Breast epithelium (tissue), 4 donors: ENCODE results near the gene WBP1L. TPM values are rescaled to one million over a fixed set of nuclear protein-coding genes. Genes with fewer than 3 reads are reported as not detected.
"Not testable (repeated sequence)": the region's sequence is repeated elsewhere in the genome, so short reads cannot be mapped to it uniquely, and the experiment has no call there.

Experiments used
- DNase-seq, 2 donors: peaks; one replicate each; pipeline ENCODE4 v3.0.0-alpha.2; 2019; ENCODE audit warnings: low spot score in 2 of 2
- H3K27ac ChIP-seq, 2 donors: fragments of 200-600 bp; sonication (generic) in 1 of 2; one replicate each; pipeline ENCODE4 v1.5.1; 2016 to 2019; ENCODE audit warnings: mild to moderate bottlenecking in 1 of 2
- H3K27me3 ChIP-seq, 2 donors: fragments of 200-600 bp; sonication (generic) in 1 of 2; one replicate each; pipeline versions ENCODE4 v1.5.1 to v1.6.0; 2017 to 2019; ENCODE audit warnings: control low read depth in 1 of 2, mild to moderate bottlenecking in 1 of 2
- H3K36me3 ChIP-seq: fragments of 200-600 bp; one replicate; pipeline ENCODE4 v1.5.1; 2019
- H3K4me1 ChIP-seq, 2 donors: fragments of 200-600 bp; sonication (generic); one replicate each; pipeline ENCODE4 v1.5.1; 2016 to 2019; ENCODE audit warnings: control low read depth in 1 of 2
- H3K4me3 ChIP-seq, 3 donors: fragments of 200-600 bp; sonication (generic); 1 replicate in 2 of 3; 2 replicates in 1 of 3; pipeline ENCODE4 v1.5.1; 2016 to 2019; ENCODE audit warnings: mild to moderate bottlenecking in 3 of 3, moderate library complexity in 2 of 3
- H3K9me3 ChIP-seq, 2 donors: fragments of 200-600 bp; sonication (generic) in 1 of 2; one replicate each; pipeline ENCODE4 v1.5.1; 2016 to 2019; ENCODE audit warnings: control low read depth in 1 of 2
- CTCF ChIP-seq, 3 donors: fragments of 450-650 bp; IDR thresholded peaks; one replicate each; pipeline ENCODE4 v1.5.1; 2016 to 2017; ENCODE audit warnings: antibody characterized with exemption in 3 of 3, mild to moderate bottlenecking in 3 of 3, moderate library complexity in 3 of 3
- POLR2A ChIP-seq: fragments of 450-650 bp; IDR thresholded peaks from one replicate; pipeline ENCODE4 v1.6.1; 2016; ENCODE audit warnings: antibody characterized with exemption, mild to moderate bottlenecking, moderate library complexity
- POLR2AphosphoS5 ChIP-seq, 3 donors: sonication (generic); formaldehyde crosslinking; IDR thresholded peaks; one replicate each; pipeline ENCODE4 v1.6.1; 2017; ENCODE audit warnings: antibody characterized with exemption in 3 of 3
- intact Hi-C: fragments of 100-400 bp; cut with DNase I; formaldehyde crosslinking; loops from one replicate; pipeline ENCODE4 v1.15.1; 2023; ENCODE audit warnings: low total_unique reads
- total RNA-seq, 3 donors: library from RNA; depleted of rRNA; stranded (reverse); fragments of >200 nt; gene quantifications; one replicate each; pipeline ENCODE4 v1.1.0, GENCODE V29; 2016

WBP1L gene
- total RNA-seq, 3 donors from 2014 or later = 114 to 174 (median 143) TPM

DNA sequence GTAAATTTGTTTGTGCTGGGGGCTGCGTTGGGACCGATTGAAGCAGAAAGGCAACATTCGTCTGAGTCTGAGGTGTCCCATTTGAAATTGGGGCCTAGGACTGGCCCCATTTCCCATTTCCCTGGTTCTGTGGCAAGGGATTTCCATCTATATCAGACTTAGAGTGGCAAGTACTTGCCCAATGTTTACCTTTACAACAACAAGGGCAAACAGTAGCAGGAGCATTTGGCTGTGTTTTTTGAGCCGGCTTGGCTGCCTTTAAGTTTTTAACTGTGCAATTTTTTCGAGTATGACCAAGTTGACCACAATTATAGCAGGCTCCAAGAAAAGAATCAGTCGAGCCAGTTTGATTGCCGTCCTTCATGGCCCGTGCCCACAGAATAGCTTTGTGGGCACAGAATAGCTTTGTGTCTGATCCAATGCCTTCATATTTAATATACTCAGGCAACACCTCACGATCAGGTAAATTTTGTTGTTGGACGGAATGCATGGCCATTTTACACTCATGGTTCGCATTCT is 98.1 kb downstream of the WBP1L start:
- intact Hi-C loops = no loop called here
- Histone ChIP-seq H3K9me3 (peaks cover 0 to 9% of the 10 kb centered on the region in 2 donors), H3K27ac (no peak overlapping the region), H3K4me3 (no peak overlapping the region), H3K4me1 (no peaks in the 10 kb centered on the region), H3K36me3 (no peaks in the 10 kb centered on the region), H3K27me3 (no peaks in the 10 kb centered on the region)
- DNase-seq = no peak
- TF ChIP-seq POLR2AphosphoS5 (IDR thresholded peaks at IDR 0.05) = no peak
- no peak for TF ChIP-seq CTCF (IDR thresholded peaks at IDR 0.05)
- no peak for TF ChIP-seq POLR2A

GRCh38 chr10:102843139-102843538 is 99.4 kb downstream of the WBP1L start:
- intact Hi-C loops, H3K4me1 ChIP-seq, H3K9me3 ChIP-seq, H3K27ac ChIP-seq, H3K27me3 ChIP-seq, H3K4me3 ChIP-seq, DNase-seq, H3K36me3 ChIP-seq: not testable (repeated sequence)

GRCh38 chr10:102844190-102844776 is 100.5 kb downstream of the WBP1L start:
- H3K27me3 ChIP-seq, H3K27ac ChIP-seq, H3K4me3 ChIP-seq, H3K36me3 ChIP-seq, H3K9me3 ChIP-seq, DNase-seq, H3K4me1 ChIP-seq, intact Hi-C loops: not testable (repeated sequence)

DNA sequence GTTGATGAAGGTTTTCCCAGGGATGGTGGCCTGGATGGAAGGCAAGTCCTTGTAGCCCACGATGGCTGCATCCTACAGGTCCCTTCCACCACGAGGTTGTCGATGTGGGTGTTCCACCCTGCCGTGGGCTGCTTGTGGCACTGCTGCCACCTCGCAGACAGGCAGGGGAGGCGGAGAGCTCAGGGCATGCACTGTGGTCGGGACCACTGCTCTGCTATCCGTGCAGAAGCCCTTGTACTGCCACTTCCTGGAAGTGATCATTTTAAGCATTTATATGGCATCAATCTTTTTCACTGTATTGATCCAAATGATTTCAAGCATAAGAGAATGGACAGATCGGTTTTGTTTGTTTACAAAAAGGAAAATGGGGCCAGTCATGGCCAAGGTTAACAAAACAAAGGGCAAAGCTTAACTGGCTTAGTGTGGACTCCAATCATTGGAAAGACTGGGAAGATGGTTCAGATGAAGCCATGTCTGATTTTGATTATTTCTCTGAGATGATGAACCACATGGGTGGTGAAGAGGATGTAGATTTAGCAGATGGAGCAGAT is 101.7 kb downstream of the WBP1L start:
- TF ChIP-seq POLR2A (no peak), CTCF (IDR thresholded peaks at IDR 0.05) (no peak), POLR2AphosphoS5 (IDR thresholded peaks at IDR 0.05) (no peak)
- Histone ChIP-seq H3K4me3 (no peak overlapping the region), H3K9me3 (no peaks in the 10 kb centered on the region), H3K27me3 (no peaks in the 10 kb centered on the region), H3K4me1 (no peaks in the 10 kb centered on the region), H3K36me3 (no peaks in the 10 kb centered on the region), H3K27ac (no peak overlapping the region)
- intact Hi-C loops = no loop called here
- DNase-seq = no peak

GRCh38 chr10:102850025-102850518 is 106.3 kb downstream of the WBP1L start:
- Histone ChIP-seq H3K36me3 (no peaks in the 10 kb centered on the region), H3K4me1 (no peaks in the 10 kb centered on the region), H3K9me3 (no peaks in the 10 kb centered on the region), H3K27ac (no peak overlapping the region), H3K27me3 (no peaks in the 10 kb centered on the region), H3K4me3 (no peak overlapping the region)
- DNase-seq = no peak
- no peak for TF ChIP-seq POLR2A
- intact Hi-C loops = no loop called here

DNA sequence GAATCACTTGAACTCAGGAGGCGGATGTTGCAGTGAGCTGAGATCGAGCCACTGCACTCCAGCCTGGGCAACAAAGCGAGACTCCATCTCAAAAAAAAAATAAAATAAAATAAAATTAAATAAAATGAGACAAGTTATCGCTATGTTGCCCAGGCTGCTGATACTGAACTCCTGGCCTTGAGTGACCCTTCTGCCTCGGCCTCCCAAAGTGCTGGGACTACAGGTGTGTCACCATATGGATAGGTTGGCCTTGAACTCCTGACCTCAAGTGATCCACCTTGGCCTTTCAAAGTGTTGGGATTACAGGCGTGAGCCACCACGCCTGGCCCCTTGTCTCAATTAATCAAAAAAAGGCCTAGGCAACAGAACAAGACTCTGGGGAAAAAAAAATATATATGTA is 109.5 kb downstream of the WBP1L start:
- H3K4me1 ChIP-seq, H3K9me3 ChIP-seq, H3K27me3 ChIP-seq, H3K36me3 ChIP-seq, H3K4me3 ChIP-seq, H3K27ac ChIP-seq, DNase-seq, intact Hi-C loops: not testable (repeated sequence)

GRCh38 chr10:102855731-102856436 is 112.1 kb downstream of the WBP1L start:
- intact Hi-C loops, H3K9me3 ChIP-seq, DNase-seq, H3K4me1 ChIP-seq, H3K36me3 ChIP-seq, H3K27me3 ChIP-seq: not testable (repeated sequence)
- Histone ChIP-seq H3K4me3 (peak overlapping the region in 1 of 3 donors; percentile 5), H3K27ac (peak overlapping the region; percentile 59 to 62)
- peak in 2 of 3 donors; percentile 24 to 36 for TF ChIP-seq POLR2AphosphoS5 (IDR thresholded peaks at IDR 0.05)
